ENCODE measurements around the gene USP43. TPM values are rescaled to one million over a fixed set of nuclear protein-coding genes. Genes with fewer than 3 reads are reported as not detected.

USP43 gene
- total RNA-seq, 2 experiments from 2014 or later, result 0.08 to 0.17 TPM

- ChIA-PET CTCF (no interaction called here), POLR2A (no interaction called here)
- TF ChIP-seq CTCF (IDR thresholded peaks at IDR 0.05), result no peak
- intact Hi-C loops (cut with DNase I, micrococcal nuclease), result no loop called here
- Mint-ChIP-seq H3K4me1 (ENCODE audit: low read depth) (no peaks in the 10 kb centered on the region), H3K9me3 (no peaks in the 10 kb centered on the region), H3K4me3 (no peak overlapping the region), H3K27ac (no peak overlapping the region), H3K36me3 (ENCODE audit: low read depth) (no peaks in the 10 kb centered on the region), H3K27me3 (peaks cover 27% of the 10 kb centered on the region)
- Histone ChIP-seq H3K4me3 (ENCODE audit: low read length) (no peak overlapping the region), H3K36me3 (ENCODE audit: insufficient read depth, low read length) (no peaks in the 10 kb centered on the region), H3K27ac (ENCODE audit: low read depth in 1 of 2, low read length in 2 of 2) (no peak overlapping the region), H3K9me3 (ENCODE audit: control insufficient read depth in 1 of 2, insufficient read depth in 1 of 2, low read length in 2 of 2) (no peaks in the 10 kb centered on the region), H3K4me1 (ENCODE audit: insufficient read depth, low read length) (no peaks in the 10 kb centered on the region), H3K27me3 (ENCODE audit: control insufficient read depth in 1 of 2, insufficient read depth in 2 of 2, low read length in 2 of 2) (peaks cover 0 to 5% of the 10 kb centered on the region in 2 experiments)
- no peak for ATAC-seq (ENCODE audit: poor library complexity)
- DNase-seq, result no peak
These were observed 131.6 kb downstream of the USP43 start for GRCh38 chr17:9776911-9777310.

Other genes starting within 250 kb of the USP43 start
- gene STX8, start 69.7 kb upstream of the USP43 start, total RNA-seq, result 10 to 100 TPM; 52.2 to 63.2 TPM
- not detected for gene CFAP52, start 68.9 kb upstream of the USP43 start, total RNA-seq
- not detected for gene DHRS7C, start 146.1 kb downstream of the USP43 start, total RNA-seq
- gene GSG1L2, start 176.6 kb downstream of the USP43 start, total RNA-seq, result not detected
- not detected for gene GLP2R, start 180.4 kb downstream of the USP43 start, total RNA-seq